ENCODE results near the gene LDB3.

LDB3 gene

DNA sequence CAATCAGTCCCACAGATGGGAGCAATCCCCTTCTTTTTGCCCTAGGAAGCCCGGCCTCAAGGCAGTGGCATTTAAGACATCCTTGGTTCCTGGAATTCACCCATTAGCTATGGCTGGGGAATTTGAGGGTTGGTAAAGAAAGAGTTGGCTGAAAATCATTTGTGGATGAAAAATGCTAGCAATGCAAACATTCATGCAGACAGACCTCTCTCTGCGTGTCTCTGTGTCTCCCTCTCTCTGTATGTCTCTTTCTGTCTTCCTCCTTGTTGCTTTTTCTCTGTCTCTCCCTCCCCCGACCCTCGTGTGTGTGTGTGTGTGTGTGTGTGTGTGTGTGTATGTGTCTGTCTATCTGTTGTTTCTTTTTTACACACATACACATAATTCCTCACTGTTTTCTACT is 19.4 kb downstream of the LDB3 start:
- DNase-seq: no peak

DNA sequence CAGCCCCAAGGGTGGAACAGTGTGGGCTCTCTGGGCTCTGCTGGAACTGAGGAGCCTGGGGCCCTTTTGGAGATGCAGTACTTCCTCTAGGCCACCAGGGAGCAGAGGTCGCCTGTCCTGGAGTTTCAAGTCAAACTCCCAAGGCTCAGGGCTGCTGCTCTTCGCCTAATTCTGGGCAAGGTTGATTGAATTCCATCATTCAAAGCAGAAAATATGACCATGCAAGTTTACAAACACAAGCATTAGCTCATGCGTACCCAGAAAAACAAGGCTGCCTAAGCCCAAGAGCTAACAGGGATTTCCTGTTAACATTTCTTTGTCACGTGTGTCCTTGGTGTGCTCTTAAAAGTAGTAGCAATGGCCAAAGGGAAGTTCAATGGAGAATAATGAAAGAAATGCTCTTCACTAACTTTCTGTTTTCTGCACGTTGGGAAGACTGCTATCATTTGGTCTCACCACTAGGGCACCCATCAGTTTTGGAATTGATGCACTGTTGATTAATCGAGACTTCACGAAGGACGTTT is 20.1 kb downstream of the LDB3 start:
- no peak for DNase-seq

DNA sequence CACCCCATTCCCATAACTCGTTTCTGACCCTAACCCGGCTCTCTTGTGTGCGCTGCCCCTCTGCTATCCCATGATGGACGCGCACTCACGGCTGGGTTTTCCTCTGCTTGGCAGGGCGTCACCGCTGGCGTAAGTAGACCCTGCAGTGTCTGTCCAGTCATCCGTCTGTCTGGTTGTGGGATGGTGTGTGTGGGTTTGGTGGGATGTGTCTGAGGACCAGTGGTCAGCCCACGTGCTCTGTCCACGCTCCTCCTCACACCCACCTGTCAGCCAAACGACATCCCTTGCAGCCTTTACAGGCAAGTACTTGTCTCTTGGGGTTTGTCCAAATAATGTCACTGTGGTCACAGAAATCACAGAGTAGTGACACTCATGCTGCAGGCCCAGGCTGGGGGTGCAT is 20.8 kb downstream of the LDB3 start:
- no peak for DNase-seq

DNA sequence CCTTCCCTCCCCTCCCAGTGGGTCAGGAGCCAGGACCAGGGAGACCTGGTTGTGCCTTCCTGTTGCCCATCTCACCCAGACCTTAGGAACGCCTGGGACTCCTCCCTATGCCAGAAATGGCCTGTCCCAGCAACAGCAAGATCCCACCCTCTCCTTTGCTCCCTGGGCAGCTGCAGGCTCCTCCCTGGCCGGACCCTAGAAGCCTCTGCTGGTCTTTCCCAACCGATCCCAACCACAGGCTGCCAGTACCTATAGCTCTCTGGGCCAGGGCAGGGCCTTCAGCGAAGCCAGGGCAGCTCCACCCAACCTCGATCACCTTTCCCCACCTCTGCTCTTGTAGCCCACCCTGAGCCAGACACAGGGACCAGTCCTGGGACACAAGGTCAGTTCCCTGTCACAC is 21.9 kb downstream of the LDB3 start:
- DNase-seq: no peak

- no peak for DNase-seq
Measured at GRCh38 chr10:86690657-86691084, 22.4 kb downstream of the LDB3 start.

DNA sequence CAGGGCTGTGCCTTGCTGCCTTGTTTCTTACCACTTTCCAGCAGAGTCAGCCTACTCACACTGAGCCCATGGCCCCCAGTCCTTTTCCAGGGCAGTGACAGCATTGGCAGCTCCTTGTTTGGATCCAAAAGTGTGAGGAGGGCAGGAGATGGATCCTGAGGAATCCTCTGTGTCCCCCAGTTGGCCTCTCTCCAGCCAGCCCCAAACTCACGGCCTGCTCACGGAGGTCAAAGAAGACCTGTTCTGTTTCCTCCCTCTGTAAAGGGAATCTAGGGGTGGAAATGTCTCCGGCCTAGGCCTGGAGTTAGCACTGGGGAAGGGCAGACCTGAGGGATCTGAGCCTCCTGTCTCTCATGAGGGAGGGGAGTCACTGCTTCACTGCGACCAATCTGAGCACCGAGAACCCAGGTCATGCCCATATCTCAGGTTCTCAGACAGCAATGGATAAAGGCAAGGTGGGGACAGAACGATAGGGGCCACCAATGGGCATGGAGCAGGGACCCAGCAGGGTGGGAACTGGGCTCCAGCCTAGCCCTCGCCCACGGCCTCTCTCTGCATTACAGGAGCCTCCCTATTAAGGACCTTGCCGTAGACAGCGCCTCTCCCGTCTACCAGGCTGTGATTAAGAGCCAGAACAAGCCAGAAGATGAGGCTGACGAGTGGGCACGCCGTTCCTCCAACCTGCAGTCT is 23.2 kb downstream of the LDB3 start:
- DNase-seq: no peak

DNA sequence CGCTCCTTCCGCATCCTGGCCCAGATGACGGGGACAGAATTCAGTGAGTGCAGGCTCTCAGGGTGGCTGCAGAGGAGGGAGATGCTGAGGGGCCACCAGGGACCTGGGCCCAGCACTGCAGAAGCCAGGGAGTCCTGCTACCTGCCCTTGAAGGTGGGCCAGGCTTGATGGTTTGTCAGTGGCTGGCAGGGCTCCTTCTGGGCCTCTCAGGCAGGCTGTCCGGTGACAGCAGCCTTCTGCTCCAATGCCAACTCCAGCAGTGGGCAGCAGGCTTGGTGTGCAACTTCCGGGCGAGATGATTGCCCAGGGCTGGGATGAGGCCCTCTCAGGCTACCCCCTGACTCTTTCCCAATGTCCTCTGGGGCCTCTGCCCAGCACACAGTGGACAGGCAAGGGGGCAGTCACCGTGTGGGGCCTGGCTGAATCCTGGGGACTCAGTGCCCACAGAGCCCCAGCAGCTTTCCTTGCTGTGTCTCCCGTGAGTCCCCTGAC is 23.8 kb downstream of the LDB3 start:
- no peak for DNase-seq

DNA sequence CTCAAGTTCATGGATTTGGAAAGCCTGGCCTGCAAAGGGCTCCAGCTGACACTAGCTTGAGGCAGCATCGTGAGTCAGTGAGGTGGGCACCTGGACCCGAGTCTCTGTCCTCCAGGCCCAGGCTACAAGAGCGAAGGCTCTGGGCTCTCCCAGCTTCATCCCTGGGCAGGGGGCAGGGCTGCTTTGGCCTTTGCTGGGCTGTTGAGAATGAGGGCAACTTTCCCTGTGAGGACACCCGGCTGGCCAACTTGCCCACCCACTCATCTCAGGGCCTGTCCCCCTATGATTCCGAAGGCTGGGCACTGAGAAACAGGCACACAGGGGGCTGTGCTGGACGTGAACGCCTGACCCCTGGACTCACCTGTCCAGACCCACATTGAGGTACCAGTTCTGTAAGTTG is 24.4 kb downstream of the LDB3 start:
- no peak for DNase-seq

DNA sequence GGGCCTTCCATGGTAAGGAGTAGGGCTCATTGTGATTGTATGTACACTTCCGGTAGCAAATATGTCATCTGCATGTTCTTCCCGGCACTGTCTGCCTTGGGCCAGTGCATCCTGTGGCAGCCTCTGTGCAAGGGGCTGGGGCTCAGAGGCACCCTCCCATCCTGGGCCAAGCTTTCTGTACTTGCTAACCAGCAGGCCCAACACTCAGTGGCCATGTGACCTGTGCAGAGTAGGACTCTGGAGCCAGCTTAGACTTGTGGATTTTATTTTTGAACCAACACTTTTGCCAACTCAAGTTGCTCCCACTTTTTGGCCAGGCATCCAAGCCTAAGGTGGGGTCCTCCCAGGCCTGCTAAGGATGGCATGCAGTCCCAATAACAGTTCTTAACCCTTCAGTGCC is 25.0 kb downstream of the LDB3 start:
- DNase-seq: no peak

DNA sequence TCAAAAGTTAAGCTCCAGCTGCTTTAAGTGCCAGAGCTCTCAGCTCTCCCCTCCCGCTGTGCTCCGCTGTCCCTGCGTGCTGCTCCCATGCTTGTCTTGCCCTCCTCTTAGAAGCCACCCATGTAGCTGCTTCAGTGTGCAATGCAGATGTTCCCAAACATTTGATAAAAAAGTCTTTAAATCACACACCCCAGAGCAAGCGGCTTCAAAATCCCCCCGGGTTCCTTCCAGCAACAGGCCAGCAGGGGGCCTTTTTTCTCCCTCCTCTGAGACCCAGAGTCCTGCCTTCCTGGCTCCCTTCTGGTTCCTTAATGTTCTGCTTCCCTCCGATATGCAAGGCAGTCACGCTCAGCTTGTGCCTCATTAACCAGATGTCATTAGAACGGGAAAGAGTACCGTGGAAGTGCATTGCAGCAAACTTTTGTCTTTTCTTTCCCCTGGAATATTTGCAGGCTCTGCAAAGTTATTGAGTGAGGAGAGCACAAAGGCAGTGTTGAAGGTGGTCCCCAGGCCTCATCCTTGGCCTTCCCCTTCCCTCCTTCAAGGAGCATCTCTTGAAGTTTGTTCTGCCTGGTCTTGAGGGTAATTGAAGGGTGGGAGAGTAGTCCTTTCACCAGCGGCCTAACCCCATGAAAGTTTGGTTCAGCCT is 25.5 kb downstream of the LDB3 start:
- DNase-seq: no peak

DNA sequence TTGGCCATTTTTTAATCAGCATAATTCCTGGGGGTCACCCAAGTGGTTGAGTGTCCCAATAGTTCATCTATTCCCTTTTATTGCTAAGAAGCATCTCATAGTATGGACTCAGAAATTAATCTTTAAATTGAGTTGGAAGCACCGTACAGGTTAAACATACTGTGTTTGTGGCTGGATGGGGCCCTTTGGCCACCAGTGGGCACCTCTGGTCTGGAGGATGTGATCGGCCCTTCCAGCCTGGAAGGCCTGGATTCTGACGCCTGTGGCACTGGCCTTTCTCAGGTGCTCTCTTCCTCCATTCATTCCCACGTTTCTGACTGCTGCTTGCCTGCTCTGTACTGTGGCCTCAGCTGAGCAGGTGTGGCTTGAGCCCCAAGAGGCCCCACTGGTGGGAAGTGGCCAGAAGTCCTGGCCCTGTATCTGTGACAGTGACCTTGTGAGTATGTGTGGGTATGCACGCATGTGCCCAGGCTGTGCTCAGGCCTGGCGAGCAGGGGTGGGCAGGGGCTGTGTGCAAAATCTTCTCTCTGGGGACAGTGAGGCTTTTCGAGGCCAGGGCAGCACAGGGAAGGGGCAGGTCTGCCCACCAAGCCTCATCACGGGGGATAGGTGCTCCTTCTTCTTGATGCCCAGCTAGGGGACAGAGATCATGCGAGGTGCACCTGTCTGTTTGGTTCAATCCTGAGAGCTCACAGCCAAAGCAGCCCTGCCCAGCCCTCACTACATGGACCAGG is 30.1 kb downstream of the LDB3 start:
- DNase-seq: no peak

- no peak for DNase-seq
Measured at GRCh38 chr10:86699125-86699524, 30.8 kb downstream of the LDB3 start.

- DNase-seq: no peak
Measured at GRCh38 chr10:86699541-86699940, 31.2 kb downstream of the LDB3 start.

DNA sequence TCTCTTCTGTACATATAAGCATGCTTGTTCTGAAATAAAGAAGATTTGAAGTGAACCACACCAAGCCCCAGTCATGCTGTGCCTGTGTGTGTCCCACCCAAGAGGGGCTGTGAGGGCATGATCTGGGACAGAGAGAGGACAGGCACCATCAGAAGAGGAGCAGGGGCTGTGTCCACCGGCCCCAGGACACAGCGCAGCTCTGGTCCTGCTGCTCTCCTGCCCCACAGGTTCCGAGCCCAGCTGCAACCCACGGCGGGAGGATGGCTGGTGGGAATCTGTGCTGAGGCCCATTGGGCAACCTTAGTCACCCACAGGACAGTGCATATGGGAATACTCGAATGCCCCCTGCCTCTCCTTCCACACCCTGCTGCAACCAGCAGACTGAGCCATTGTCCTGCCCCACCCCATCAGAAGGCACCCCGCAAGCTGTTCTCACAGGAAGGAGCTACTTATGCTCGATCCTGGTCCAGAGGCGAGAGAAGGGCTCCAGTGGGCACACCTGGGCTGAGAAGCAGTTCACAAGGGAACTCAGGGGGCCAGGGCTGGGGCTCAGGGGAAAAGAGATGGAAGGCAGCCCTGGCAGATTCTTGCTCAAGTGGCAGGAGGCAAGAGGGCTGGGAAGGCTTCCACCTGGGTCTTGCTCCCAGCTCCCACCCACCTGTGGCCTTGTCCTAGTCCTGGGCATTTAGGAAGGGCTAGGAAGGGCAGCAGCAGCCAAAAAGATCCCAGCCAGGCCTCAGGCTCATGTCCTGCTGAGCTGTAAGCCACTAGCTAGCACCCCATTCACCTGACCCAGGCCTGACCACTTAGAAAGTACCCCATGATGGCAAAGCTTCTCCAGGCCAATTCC is 31.9 kb downstream of the LDB3 start:
- no peak for DNase-seq

DNA sequence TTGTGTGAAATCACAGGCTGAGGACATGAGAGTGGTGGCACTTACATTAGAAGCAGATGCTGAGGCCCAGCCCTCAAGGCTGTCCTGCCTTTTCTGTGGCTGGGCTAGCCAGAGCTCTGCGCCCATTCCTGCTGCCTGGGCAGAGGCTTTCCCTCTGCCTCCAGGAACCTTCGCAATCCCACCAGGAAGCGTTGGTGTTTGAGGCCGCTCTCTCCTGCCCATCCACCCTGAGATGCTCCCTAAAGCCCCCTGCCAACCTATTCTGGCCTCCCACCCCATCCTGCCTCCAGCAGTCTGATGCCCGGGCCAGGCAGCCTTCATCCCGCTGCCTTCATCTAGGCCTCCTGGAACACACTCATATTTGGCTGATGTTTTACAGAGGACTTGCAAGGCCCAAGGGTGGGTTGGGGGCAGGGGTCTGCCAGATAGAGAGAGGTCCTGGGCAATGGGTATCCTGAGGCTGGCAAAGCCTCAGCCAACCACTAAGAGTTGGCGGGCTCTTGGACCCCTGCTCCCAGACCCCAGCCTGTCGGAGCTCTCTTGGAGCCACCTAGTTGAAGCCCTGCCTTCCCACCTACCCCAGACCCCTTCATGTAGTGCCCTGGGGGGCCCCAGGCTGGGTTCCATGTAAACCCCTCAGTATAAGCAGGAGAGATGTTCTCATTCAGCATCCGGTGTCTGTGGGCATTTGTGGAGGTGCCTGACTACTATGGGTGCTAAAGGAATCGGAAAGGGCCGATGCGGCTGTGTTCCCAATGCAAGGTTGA is 32.7 kb downstream of the LDB3 start:
- DNase-seq: no peak

DNA sequence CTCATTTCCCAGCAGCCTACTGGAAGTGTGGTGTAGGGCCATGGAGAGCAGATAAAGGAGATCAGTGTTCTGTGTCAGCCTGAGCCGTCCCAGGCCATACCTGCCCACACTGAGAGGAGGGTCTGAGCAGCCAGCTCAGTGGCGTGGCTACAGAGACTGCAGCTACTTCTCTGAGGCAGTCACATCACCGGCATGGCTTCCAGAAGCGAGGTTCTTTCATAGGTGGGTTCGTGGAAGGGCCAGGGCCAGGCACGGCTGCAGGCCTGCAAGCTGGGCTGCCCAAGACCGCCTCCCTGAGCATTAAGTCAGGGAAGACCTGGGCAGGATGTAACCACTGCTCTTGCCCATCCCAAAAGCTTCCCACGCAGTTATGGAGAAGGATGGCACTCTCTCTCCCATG is 34.9 kb downstream of the LDB3 start:
- no peak for DNase-seq

DNA sequence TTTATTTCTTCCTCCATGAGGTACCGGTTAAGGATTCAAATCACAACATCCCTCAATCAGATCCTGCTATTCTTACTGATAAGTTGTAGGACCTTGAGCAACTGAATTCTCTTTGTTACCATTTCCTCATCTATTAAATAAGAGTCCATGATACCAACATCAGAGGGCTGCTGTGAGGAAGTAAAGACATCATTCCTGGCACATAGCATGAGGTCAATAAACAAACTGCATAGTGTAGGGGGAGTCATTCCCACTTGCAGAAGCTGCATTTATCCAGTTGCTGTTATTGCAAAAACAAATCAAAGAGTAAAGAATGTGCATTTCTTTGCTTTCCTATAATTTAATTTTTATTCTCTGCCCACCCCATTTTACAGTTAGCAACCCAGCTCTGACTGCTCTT is 36.8 kb downstream of the LDB3 start:
- no peak for DNase-seq

DNA sequence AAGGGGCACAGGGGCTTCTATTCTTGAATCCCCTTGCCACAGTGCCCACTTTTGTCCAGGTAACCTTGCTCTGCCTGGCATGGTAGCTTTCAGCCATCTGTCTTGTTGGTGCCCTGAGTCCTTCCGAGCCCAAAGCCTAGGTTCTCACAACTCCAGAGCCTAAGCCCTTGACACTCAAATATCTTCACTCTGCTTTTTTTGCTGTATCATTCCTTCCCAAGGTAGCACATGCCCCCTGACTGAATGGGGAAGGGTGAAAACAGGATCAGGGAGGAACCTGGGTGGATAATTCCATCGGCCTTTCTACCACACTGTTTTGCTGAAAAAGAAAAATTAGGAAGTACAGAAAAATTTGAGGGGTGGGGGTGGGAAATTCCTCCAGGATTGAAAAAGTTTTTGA is 37.6 kb downstream of the LDB3 start:
- no peak for DNase-seq

DNA sequence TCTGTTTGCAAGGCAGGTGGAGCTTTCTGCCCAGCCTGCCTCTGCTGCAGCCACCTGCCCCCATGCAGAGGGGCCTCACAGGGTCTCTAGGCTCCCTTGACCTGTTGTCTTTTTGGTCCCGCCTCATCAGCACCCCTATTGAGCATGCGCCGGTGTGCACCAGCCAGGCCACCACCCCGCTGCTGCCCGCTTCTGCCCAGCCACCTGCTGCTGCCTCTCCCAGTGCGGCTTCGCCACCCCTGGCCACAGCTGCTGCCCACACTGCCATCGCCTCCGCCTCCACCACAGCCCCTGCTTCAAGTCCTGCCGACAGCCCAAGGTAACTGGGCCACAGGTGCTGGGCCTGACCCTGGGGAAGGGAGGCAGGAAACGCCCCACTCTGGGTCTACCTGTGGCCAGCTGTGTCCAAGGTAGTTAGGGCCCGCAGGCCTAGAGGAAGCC is 38.1 kb downstream of the LDB3 start:
- DNase-seq: no peak

DNA sequence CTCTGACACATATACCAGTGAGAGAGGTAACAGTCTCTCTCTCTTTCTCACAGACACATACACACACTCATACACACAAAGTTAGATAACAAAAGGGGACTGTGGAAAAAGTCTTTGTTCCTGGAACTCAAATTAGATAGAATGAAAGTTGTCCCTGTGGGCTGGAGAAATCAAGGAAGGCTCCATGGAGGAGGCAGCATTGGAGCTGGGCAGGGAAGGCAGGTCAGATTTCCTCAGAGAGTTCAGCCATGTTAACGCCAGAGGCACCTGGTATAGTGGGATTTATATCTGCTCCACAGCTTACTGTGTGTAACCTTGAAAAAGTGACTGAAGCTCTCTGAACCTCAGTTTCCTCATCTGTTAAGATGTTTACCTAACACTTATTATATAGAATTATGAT is 38.7 kb downstream of the LDB3 start:
- DNase-seq: no peak

GRCh38 chr10:86707505-86707904 is 39.2 kb downstream of the LDB3 start:
- no peak for DNase-seq

Measured in NCI-H774 (cell line).